PFSK-1 (cell line): Measurements from ENCODE around the gene CABP4.

Experiments used
- FOXP2 ChIP-seq: optimal IDR thresholded peaks from 2 replicates; pipeline ENCODE3; 2011; ENCODE audit warnings: borderline replicate concordance, control low read depth, inconsistent platforms; ENCODE audit not compliant: insufficient read depth; ENCODE audit errors: extremely low read length, extremely low read depth
- POLR2AphosphoS5 ChIP-seq: IDR thresholded peaks from 2 replicates; pipeline ENCODE4 v1.6.1; 2012; ENCODE audit warnings: low read depth, mild to moderate bottlenecking, control low read depth, low read length, moderate library complexity
- REST ChIP-seq, 2 experiments: IDR thresholded peaks; 2 replicates each; pipeline versions ENCODE4 v1.6.1 to v1.8.0; 2011 to 2012; ENCODE audit warnings: low read depth in 2 of 2, low read length in 2 of 2, control low read depth in 1 of 2, inconsistent platforms in 1 of 2, mild to moderate bottlenecking in 1 of 2, moderate library complexity in 1 of 2; ENCODE audit not compliant: insufficient read depth in 1 of 2
- SIN3A ChIP-seq: IDR thresholded peaks from 2 replicates; pipeline ENCODE4 v1.6.1; 2012; ENCODE audit warnings: mild to moderate bottlenecking, low read length, moderate library complexity, borderline replicate concordance; ENCODE audit not compliant: insufficient read depth
- TAF1 ChIP-seq: IDR thresholded peaks from 2 replicates; pipeline ENCODE4 v1.6.1; 2012; ENCODE audit warnings: low read length, control low read depth, borderline replicate concordance; ENCODE audit not compliant: insufficient read depth

The CABP4 gene

GRCh38 chr11:67429038-67429668, 26.0 kb upstream of the CABP4 start:
- TF ChIP-seq REST (IDR thresholded peaks at IDR 0.05; ENCODE audit: insufficient read depth in 1 of 2, low read depth in 2 of 2, low read length in 2 of 2) (no peak), POLR2AphosphoS5 (no peak), TAF1 (no peak), FOXP2 (no peak), SIN3A (no peak)

GRCh38 chr11:67429722-67430121, 25.4 kb upstream of the CABP4 start:
- TF ChIP-seq SIN3A (no peak), FOXP2 (no peak), POLR2AphosphoS5 (no peak), TAF1 (no peak), REST (IDR thresholded peaks at IDR 0.05; ENCODE audit: insufficient read depth in 1 of 2, low read depth in 2 of 2, low read length in 2 of 2) (no peak)

GRCh38 chr11:67431346-67432249, 23.6 kb upstream of the CABP4 start:
- no peak for TF ChIP-seq FOXP2
- TF ChIP-seq POLR2AphosphoS5: no peak
- no peak for TF ChIP-seq SIN3A
- TF ChIP-seq REST (IDR thresholded peaks at IDR 0.05; ENCODE audit: insufficient read depth in 1 of 2, low read depth in 2 of 2, low read length in 2 of 2): no peak
- no peak for TF ChIP-seq TAF1

GRCh38 chr11:67432655-67433349, 22.4 kb upstream of the CABP4 start:
- TF ChIP-seq FOXP2 (no peak), SIN3A (no peak), REST (IDR thresholded peaks at IDR 0.05; ENCODE audit: insufficient read depth in 1 of 2, low read depth in 2 of 2, low read length in 2 of 2) (no peak), POLR2AphosphoS5 (0 out of 2 replicates have a peak, but pooled peaks have one; percentile 2), TAF1 (no peak)
